GM12878 (cell line): Measurements from ENCODE around the gene EEPD1. TPM values are rescaled to one million over a fixed set of nuclear protein-coding genes. Genes with fewer than 3 reads are reported as not detected.

Source experiments
- GATAD2B ChIP-seq: fragments of 450-650 bp; conservative IDR thresholded peaks from 2 replicates; pipeline ENCODE4 v1.6.1; 2017; ENCODE audit warnings: low read depth, mild to moderate bottlenecking, moderate library complexity
- HDAC6 ChIP-seq: fragments of 200-600 bp; sonication (generic); IDR thresholded peaks from one replicate; pipeline ENCODE4 v1.8.0; 2017; ENCODE audit warnings: antibody characterized with exemption; ENCODE audit not compliant: unreplicated experiment
- SMARCA5 ChIP-seq: fragments of 450-650 bp; IDR thresholded peaks from 2 replicates; pipeline ENCODE4 v1.6.1; 2017; ENCODE audit warnings: mild to moderate bottlenecking
- polyA plus RNA-seq, 11 experiments: library from polyadenylated mRNA; depleted of rRNA in 4 of 11; unstranded in 6 of 11; stranded (reverse) in 5 of 11; fragments of >200 nt; fragmentation: Nextera tagmentation in 4 of 11; fragmentation: Illumina TruSeq in 1 of 11; extraction: Ambion mirVana in 4 of 11; extraction: Trizol in 1 of 11; gene quantifications; 1 replicate in 1 of 11; 2 replicates in 10 of 11; pipeline versions ENCODE4 v1.2.1 to v1.2.3, GENCODE V29; 2011 to 2016; ENCODE audit warnings: inconsistent platforms in 2 of 11, missing spikeins in 2 of 11, low read depth in 1 of 11
- total RNA-seq, 4 experiments: library from RNA; depleted of rRNA in 3 of 4; stranded (reverse); fragments of >200 nt in 3 of 4; fragmentation: Illumina TruSeq in 1 of 4; extraction: Trizol in 1 of 4; gene quantifications; 2 replicates each; pipeline versions ENCODE4 v1.2.1 to v1.2.3, GENCODE V29; 2013 to 2021
- TF ChIP-seq, protein P1 (sequence below): fragments of 450-650 bp; IDR thresholded peaks from 2 replicates; pipeline ENCODE4 v1.6.1; 2017; ENCODE audit warnings: mild to moderate bottlenecking, moderate library complexity
- TF ChIP-seq, protein P2 (sequence below): IDR thresholded peaks from 2 replicates; pipeline ENCODE4 v1.6.1; 2011; ENCODE audit warnings: low read depth, low read length, improper control_type of control experiment, borderline replicate concordance
- TF ChIP-seq, protein P3 (sequence below), 3 experiments: IDR thresholded peaks in 2 of 3; conservative IDR thresholded peaks in 1 of 3; 2 replicates each; pipeline ENCODE4 v1.5.1; 2011; ENCODE audit warnings: low read depth in 3 of 3, low read length in 3 of 3, mild to moderate bottlenecking in 3 of 3, control low read depth in 2 of 3, moderate library complexity in 2 of 3, inconsistent platforms in 1 of 3, mixed read lengths in 1 of 3; ENCODE audit not compliant: control insufficient read depth in 2 of 3, insufficient read depth in 1 of 3; ENCODE audit errors: extremely low read depth in 1 of 3

Gene EEPD1
- total and polyA plus RNA-seq, 10 of the 15 experiments (the other 5 are each of a cell fraction or from before 2014, with no cell fraction given): 0.24 to 2.8 (median 0.86) TPM; not detected in 1

DNA sequence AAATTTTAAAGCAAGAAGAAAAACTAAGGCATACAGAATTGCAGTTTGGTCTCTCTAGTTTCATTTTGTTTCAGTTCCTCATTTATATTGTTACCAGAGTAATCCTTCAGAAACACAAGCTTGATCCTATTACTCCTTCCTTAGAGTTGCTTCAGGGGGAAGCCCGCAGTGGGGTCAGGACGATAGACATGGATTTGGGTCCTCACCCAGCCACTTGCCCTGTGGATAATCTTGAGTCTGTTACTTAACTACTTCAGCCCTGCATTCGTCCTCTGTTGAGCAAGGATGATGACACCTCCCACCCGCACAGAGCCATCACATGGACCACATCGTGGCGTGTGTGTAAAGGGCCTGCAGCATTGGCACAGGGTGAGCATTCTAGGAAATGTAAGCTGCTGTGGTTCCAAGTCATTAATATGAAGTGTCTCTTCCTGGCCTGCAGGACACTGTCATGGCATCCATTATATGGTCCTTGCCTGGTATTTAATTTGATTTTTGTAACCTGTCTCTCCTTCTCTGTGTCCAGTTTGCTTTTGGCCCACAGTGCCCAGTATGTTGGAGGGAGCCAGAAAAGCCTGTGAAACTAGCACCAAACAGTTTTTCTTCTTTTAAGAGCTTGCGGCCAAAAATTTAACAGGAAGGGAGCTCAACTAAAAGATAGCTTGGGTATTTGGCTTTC, 111.2 kb downstream of the EEPD1 start (continued):
- TF ChIP-seq, protein P1, sequence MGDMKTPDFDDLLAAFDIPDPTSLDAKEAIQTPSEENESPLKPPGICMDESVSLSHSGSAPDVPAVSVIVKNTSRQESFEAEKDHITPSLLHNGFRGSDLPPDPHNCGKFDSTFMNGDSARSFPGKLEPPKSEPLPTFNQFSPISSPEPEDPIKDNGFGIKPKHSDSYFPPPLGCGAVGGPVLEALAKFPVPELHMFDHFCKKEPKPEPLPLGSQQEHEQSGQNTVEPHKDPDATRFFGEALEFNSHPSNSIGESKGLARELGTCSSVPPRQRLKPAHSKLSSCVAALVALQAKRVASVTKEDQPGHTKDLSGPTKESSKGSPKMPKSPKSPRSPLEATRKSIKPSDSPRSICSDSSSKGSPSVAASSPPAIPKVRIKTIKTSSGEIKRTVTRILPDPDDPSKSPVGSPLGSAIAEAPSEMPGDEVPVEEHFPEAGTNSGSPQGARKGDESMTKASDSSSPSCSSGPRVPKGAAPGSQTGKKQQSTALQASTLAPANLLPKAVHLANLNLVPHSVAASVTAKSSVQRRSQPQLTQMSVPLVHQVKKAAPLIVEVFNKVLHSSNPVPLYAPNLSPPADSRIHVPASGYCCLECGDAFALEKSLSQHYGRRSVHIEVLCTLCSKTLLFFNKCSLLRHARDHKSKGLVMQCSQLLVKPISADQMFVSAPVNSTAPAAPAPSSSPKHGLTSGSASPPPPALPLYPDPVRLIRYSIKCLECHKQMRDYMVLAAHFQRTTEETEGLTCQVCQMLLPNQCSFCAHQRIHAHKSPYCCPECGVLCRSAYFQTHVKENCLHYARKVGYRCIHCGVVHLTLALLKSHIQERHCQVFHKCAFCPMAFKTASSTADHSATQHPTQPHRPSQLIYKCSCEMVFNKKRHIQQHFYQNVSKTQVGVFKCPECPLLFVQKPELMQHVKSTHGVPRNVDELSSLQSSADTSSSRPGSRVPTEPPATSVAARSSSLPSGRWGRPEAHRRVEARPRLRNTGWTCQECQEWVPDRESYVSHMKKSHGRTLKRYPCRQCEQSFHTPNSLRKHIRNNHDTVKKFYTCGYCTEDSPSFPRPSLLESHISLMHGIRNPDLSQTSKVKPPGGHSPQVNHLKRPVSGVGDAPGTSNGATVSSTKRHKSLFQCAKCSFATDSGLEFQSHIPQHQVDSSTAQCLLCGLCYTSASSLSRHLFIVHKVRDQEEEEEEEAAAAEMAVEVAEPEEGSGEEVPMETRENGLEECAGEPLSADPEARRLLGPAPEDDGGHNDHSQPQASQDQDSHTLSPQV: no peak
- TF ChIP-seq GATAD2B: no peak
- TF ChIP-seq, protein P2, sequence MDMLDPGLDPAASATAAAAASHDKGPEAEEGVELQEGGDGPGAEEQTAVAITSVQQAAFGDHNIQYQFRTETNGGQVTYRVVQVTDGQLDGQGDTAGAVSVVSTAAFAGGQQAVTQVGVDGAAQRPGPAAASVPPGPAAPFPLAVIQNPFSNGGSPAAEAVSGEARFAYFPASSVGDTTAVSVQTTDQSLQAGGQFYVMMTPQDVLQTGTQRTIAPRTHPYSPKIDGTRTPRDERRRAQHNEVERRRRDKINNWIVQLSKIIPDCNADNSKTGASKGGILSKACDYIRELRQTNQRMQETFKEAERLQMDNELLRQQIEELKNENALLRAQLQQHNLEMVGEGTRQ: no peak
- TF ChIP-seq, protein P3, sequence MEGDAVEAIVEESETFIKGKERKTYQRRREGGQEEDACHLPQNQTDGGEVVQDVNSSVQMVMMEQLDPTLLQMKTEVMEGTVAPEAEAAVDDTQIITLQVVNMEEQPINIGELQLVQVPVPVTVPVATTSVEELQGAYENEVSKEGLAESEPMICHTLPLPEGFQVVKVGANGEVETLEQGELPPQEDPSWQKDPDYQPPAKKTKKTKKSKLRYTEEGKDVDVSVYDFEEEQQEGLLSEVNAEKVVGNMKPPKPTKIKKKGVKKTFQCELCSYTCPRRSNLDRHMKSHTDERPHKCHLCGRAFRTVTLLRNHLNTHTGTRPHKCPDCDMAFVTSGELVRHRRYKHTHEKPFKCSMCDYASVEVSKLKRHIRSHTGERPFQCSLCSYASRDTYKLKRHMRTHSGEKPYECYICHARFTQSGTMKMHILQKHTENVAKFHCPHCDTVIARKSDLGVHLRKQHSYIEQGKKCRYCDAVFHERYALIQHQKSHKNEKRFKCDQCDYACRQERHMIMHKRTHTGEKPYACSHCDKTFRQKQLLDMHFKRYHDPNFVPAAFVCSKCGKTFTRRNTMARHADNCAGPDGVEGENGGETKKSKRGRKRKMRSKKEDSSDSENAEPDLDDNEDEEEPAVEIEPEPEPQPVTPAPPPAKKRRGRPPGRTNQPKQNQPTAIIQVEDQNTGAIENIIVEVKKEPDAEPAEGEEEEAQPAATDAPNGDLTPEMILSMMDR (IDR thresholded peaks at IDR 0.05 in 2 of 3, conservative IDR thresholded peaks at IDR 0.05 in 1 of 3; ENCODE audit: control insufficient read depth in 2 of 3, extremely low read depth in 1 of 3, insufficient read depth in 1 of 3, low read depth in 3 of 3, low read length in 3 of 3): no peak
- TF ChIP-seq SMARCA5: no peak
- no peak for TF ChIP-seq HDAC6
